ENCODE results near the gene TAF11L5. TPM values are rescaled to one million over a fixed set of nuclear protein-coding genes. Genes with fewer than 3 reads are reported as not detected.
"Not testable (repeated sequence)": the region's sequence is repeated elsewhere in the genome, so short reads cannot be mapped to it uniquely, and the experiment has no call there.

TAF11L5 gene
- total RNA-seq, 2 donors from 2014 or later = not detected

DNA sequence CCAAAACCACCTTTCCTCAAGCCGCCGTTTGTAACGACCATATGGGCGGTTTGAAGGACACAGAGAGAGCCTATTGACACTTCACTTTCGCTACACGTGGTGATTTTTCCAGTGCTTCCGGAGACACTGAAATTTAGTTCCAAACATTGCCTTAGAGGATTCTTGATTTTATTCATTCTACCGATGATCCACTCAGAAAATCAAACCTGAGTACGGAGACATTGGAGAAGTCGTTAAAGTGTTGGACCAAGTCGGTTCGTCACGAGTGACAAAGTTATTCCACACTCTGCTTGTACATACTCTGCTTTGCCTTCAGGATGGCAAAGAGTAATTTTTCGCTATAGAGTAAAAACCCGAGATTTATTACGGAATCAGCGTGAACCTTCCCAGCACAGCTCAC is 1.5 kb downstream of the TAF11L5 start:
- H3K36me3 ChIP-seq; H3K27me3 ChIP-seq; H3K4me1 ChIP-seq; H3K27ac ChIP-seq; intact Hi-C loops (cut with DNase I); H3K9ac ChIP-seq (ENCODE audit: low read depth in 2 of 2, low read length in 2 of 2); H3K9me3 ChIP-seq; H3K4me3 ChIP-seq: not testable (repeated sequence)
- DNase-seq = peak; percentile 41

GRCh38 chr5:17528369-17528768 is 3.3 kb downstream of the TAF11L5 start, which contains the start of gene TAF11L6:
TSS of gene TAF11L6 (plus strand) at chr5:17528669.
- H3K36me3 ChIP-seq; intact Hi-C loops (cut with DNase I); H3K9ac ChIP-seq (ENCODE audit: low read depth in 2 of 2, low read length in 2 of 2); H3K27me3 ChIP-seq; H3K4me1 ChIP-seq; H3K4me3 ChIP-seq; H3K9me3 ChIP-seq; DNase-seq; H3K27ac ChIP-seq: not testable (repeated sequence)

Other genes starting within 250 kb of the TAF11L5 start
- gene TAF11L2, start 27.0 kb upstream of the TAF11L5 start, total RNA-seq = not detected
- gene TAF11L3, start 6.9 kb upstream of the TAF11L5 start, total RNA-seq = not detected
- not detected for gene TAF11L4, start 3.4 kb upstream of the TAF11L5 start, total RNA-seq
- not detected for gene TAF11L6, start 3.4 kb downstream of the TAF11L5 start, total RNA-seq
- gene TAF11L7, start 60.5 kb downstream of the TAF11L5 start, total RNA-seq = not detected
- gene TAF11L8, start 65.7 kb downstream of the TAF11L5 start, total RNA-seq = not detected
- not detected for gene TAF11L9, start 69.2 kb downstream of the TAF11L5 start, total RNA-seq
- not detected for gene TAF11L10, start 72.6 kb downstream of the TAF11L5 start, total RNA-seq
- gene TAF11L11, start 78.9 kb downstream of the TAF11L5 start, total RNA-seq = not detected
- gene TAF11L12, start 85.2 kb downstream of the TAF11L5 start, total RNA-seq = not detected
- not detected for gene TAF11L13, start 106.9 kb downstream of the TAF11L5 start, total RNA-seq
- gene TAF11L14, start 109.2 kb downstream of the TAF11L5 start, total RNA-seq = not detected

All from colonic mucosa (tissue), 4 donors.